OCI-LY7 (cell line): ENCODE measurements around the gene RPL39. TPM values are rescaled to one million over a fixed set of nuclear protein-coding genes. Genes with fewer than 3 reads are reported as not detected.

Experiments
- BruUV-seq: library from RNA; stranded (reverse); fragments of 400-500 nt; replicated peaks from 2 replicates; lab custom pipeline; 2021; lab: Mats Ljungman, UMichigan
- CTCF ChIA-PET: fragments of 300-600 bp; sonication (Branson Sonifier 250); formaldehyde crosslinking; loops from one replicate; lab custom pipeline; 2022; ENCODE audit warnings: antibody characterized with exemption; ENCODE audit not compliant: unreplicated experiment; lab: Charles Lee
- POLR2A ChIA-PET: fragments of 300-600 bp; sonication (Branson Sonifier 250); formaldehyde crosslinking; loops from one replicate; lab custom pipeline; 2022; ENCODE audit warnings: antibody characterized with exemption; lab: Charles Lee
- DNase-seq: peaks from one replicate; pipeline ENCODE4 v3.0.0-alpha.2; 2015; ENCODE audit warnings: low spot score
- H2AFZ ChIP-seq: fragments of 200-600 bp; sonication (generic), shearing (Covaris generic); 2 replicates; pipeline ENCODE4 v1.6.1; 2014; ENCODE audit warnings: mild to moderate bottlenecking, antibody characterized with exemption, low read length, moderate library complexity
- H3K27ac ChIP-seq: fragments of 200-600 bp; sonication (generic); 2 replicates; pipeline ENCODE4 v1.5.1; 2014; ENCODE audit warnings: mixed run types, low read depth, mild to moderate bottlenecking, moderate library complexity, low read length, inconsistent platforms; ENCODE audit not compliant: poor library complexity, severe bottlenecking
- H3K36me3 ChIP-seq: fragments of 200-600 bp; sonication (generic); 2 replicates; pipeline ENCODE4 v1.6.1; 2014; ENCODE audit warnings: mild to moderate bottlenecking, antibody characterized with exemption, low read length, moderate library complexity, mixed read lengths; ENCODE audit not compliant: insufficient read depth
- H3K4me1 ChIP-seq: fragments of 200-600 bp; sonication (generic); 2 replicates; pipeline ENCODE4 v1.5.1; 2014; ENCODE audit warnings: mild to moderate bottlenecking, low read length; ENCODE audit not compliant: insufficient read depth, poor library complexity, severe bottlenecking
- H3K4me2 ChIP-seq: fragments of 200-600 bp; sonication (generic); 2 replicates; pipeline ENCODE4 v1.6.1; 2014; ENCODE audit warnings: mild to moderate bottlenecking, low read length
- H3K4me3 ChIP-seq: fragments of 200-600 bp; sonication (generic); 2 replicates; pipeline ENCODE4 v1.5.1; 2014; ENCODE audit warnings: mild to moderate bottlenecking, low read depth, low read length; ENCODE audit not compliant: poor library complexity, severe bottlenecking
- H3K79me2 ChIP-seq: fragments of 200-600 bp; sonication (generic); 2 replicates; pipeline ENCODE4 v1.6.1; 2016; ENCODE audit warnings: low read depth, mild to moderate bottlenecking, low read length, moderate library complexity, mixed read lengths; ENCODE audit not compliant: insufficient read depth
- H3K9me2 ChIP-seq: fragments of 200-600 bp; sonication (generic); 2 replicates; pipeline ENCODE4 v1.6.1; 2016; ENCODE audit warnings: mild to moderate bottlenecking, low read length, mixed read lengths; ENCODE audit not compliant: insufficient read depth
- H3K9me3 ChIP-seq: fragments of 200-600 bp; sonication (generic); 2 replicates; pipeline ENCODE4 v1.6.1; 2014; ENCODE audit warnings: mild to moderate bottlenecking, mixed run types, low read length, mixed read lengths
- H4K20me1 ChIP-seq: fragments of 200-600 bp; sonication (generic); 2 replicates; pipeline ENCODE4 v1.6.1; 2014; ENCODE audit warnings: mild to moderate bottlenecking, antibody characterized with exemption, low read length, moderate library complexity, mixed read lengths; ENCODE audit not compliant: insufficient read depth
- EZH2phosphoT487 ChIP-seq: fragments of 200-600 bp; sonication (generic); IDR thresholded peaks from 2 replicates; pipeline ENCODE4 v1.6.1; 2018; ENCODE audit warnings: low read depth, borderline replicate concordance, mild to moderate bottlenecking, mixed run types, antibody characterized with exemption, low read length, moderate library complexity, mixed read lengths
- intact Hi-C: fragments of 100-400 bp; cut with micrococcal nuclease; formaldehyde crosslinking; loops from one replicate; pipeline ENCODE4 v1.10.0; 2022; ENCODE audit not compliant: unreplicated experiment
- total RNA-seq, 2 experiments: library from RNA; depleted of rRNA in 1 of 2; stranded (reverse); fragments of >200 nt in 1 of 2; shearing (Covaris generic) in 1 of 2; gene quantifications; 2 replicates each; pipeline ENCODE4 v1.2.3, GENCODE V29; 2014 to 2022
- TF ChIP-seq, protein P1 (sequence below): fragments of 200-600 bp; sonication (generic); conservative IDR thresholded peaks from 2 replicates; pipeline ENCODE4 v1.5.1; 2014; ENCODE audit warnings: mild to moderate bottlenecking, antibody characterized with exemption, low read length, moderate library complexity, mixed read lengths

Gene RPL39
- total RNA-seq, 2 experiments from 2014 or later, result 2,070 to 2,118 TPM

DNA sequence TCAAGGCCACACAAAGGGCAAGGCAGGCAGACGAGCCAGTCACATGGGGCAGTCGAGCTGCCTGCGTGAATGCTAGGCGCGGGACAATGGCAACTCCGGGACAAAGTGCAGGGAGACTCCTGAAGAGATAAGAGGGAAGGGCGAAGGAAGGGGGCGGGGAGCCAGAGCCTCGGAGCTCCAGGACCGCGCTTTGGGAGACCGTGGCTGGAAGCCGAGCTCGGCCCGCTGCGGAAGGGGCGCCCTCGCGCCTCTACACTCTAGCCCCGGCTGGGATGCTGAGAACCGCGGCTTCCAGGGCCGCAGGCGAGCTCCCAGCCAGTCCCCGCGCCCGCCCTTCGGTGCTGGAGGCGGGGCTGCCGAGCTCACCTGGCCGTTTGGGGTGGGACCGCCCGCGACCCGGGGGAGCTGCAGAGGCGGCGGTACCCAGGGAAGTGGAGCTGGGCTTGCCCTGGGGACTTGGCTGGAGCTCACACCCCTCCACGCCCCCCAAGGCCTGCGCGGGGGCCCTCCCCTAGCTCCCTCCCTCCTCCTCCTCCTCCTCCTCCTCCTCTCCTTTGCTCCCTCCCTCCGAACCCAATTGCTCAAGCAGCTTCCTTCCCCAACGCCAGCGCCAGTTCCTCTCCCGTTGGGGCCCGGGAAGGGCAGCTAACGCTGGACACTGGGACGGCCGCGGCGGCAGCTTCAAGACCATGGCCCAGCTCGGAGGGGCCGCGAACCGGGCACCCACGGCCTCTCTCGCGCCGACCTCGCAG lies 33.3 kb downstream of the RPL39 start, which contains the start of gene SOWAHD:
SOWAHD (plus strand) TSS at position 610 of the 752 bp plus-strand sequence; CDS start at position 690, 80 bp downstream.
- H3K4me3 ChIP-seq, result peak within 1 kb of the TSS; percentile 65
- intact Hi-C loops, result loop anchor here (10.0 kb wide), 1 partner anchor 153 kb away; the partner anchor contains the start of gene NKRF
- H3K4me2 ChIP-seq, result peak within 1 kb of the TSS; percentile 87
- peaks cover 72% of the 10 kb centered on the region for H3K4me1 ChIP-seq
- ChIA-PET POLR2A (interaction anchor here (1.0 to 2.1 kb wide), 5 partner anchors 13 to 138 kb away, joined by 3 to 6 read pairs (median 4); partner anchors contain the start of gene UPF3B), CTCF (interaction anchor here (0.6 to 0.7 kb wide), 2 partner anchors 17 to 148 kb away, joined by 3 to 5 read pairs; no protein-coding TSS in a partner anchor)
- no peaks in the 10 kb centered on the region for H3K36me3 ChIP-seq
- DNase-seq, result peak; percentile 39
- H3K79me2 ChIP-seq, result no peaks in the 10 kb centered on the region
- no peak for TF ChIP-seq EZH2phosphoT487
- TF ChIP-seq, protein P1, sequence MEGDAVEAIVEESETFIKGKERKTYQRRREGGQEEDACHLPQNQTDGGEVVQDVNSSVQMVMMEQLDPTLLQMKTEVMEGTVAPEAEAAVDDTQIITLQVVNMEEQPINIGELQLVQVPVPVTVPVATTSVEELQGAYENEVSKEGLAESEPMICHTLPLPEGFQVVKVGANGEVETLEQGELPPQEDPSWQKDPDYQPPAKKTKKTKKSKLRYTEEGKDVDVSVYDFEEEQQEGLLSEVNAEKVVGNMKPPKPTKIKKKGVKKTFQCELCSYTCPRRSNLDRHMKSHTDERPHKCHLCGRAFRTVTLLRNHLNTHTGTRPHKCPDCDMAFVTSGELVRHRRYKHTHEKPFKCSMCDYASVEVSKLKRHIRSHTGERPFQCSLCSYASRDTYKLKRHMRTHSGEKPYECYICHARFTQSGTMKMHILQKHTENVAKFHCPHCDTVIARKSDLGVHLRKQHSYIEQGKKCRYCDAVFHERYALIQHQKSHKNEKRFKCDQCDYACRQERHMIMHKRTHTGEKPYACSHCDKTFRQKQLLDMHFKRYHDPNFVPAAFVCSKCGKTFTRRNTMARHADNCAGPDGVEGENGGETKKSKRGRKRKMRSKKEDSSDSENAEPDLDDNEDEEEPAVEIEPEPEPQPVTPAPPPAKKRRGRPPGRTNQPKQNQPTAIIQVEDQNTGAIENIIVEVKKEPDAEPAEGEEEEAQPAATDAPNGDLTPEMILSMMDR, result no peak
- no peaks in the 10 kb centered on the region for H3K9me2 ChIP-seq
- H4K20me1 ChIP-seq, result no peaks in the 10 kb centered on the region
- no peak within 1 kb of the TSS for H3K27ac ChIP-seq
- H2AFZ ChIP-seq, result peak within 1 kb of the TSS; percentile 91
- no peaks in the 10 kb centered on the region for H3K9me3 ChIP-seq
- BruUV-seq, result no TSS peak

DNA sequence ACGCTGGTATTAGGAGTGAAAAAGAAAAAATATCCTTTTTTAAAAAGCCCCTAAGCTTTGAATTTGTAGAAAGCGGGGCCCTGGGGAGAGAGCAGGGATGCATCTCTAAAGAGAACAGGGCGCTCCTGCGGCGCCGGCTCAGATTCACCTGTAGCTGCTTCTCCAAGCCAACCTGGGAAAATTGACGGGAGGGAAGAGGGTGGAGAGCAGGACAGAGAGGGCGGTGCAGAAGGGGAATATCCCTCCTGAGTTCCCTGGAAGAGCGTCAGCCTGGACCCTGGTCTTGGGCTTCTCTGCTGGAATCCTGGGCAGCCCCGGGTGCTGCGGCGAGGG lies 33.8 kb downstream of the RPL39 start:
- Histone ChIP-seq H3K27ac (no peak overlapping the region), H3K9me2 (no peaks in the 10 kb centered on the region), H4K20me1 (no peaks in the 10 kb centered on the region), H3K4me1 (peaks cover 66% of the 10 kb centered on the region), H3K9me3 (no peaks in the 10 kb centered on the region), H3K4me2 (peak overlapping the region; percentile 87), H3K4me3 (peak overlapping the region; percentile 65), H3K79me2 (no peaks in the 10 kb centered on the region), H3K36me3 (no peaks in the 10 kb centered on the region), H2AFZ (peak overlapping the region; percentile 91)
- ChIA-PET CTCF (interaction anchor here (0.6 to 0.7 kb wide), 2 partner anchors 18 to 156 kb away, joined by 3 read pairs; no protein-coding TSS in a partner anchor), POLR2A (interaction anchor here (1.0 to 1.6 kb wide), 3 partner anchors 18 to 138 kb away, joined by 4 to 5 read pairs (median 4); partner anchors contain the start of gene RPL39)
- BruUV-seq, result no TSS peak
- TF ChIP-seq EZH2phosphoT487, result no peak
- TF ChIP-seq, protein P1, result no peak
- intact Hi-C loops, result loop anchor here (10.0 kb wide), 1 partner anchor 153 kb away; the partner anchor contains the start of gene NKRF
- no peak for DNase-seq
